Effector memory CD8-positive, alpha-beta T cell (primary cell): Measurements from ENCODE around the gene ZFP1.
"Not testable (repeated sequence)": the region's sequence is repeated elsewhere in the genome, so short reads cannot be mapped to it uniquely, and the experiment has no call there.

Source experiments
- ATAC-seq: fragments of 150-1000 bp; cut with Tn5 transposase; replicated peaks from 2 replicates; pipeline ENCODE4 v1.10.0; 2021; ENCODE audit warnings: mild to moderate bottlenecking, moderate library complexity
- DNase-seq, 3 experiments: peaks; one replicate each; pipeline ENCODE4 v3.0.0; 2021
- H3K27ac Mint-ChIP-seq, 2 donors: one replicate each; pipeline ENCODE4 v1.8.0; 2022; ENCODE audit warnings: mild to moderate bottlenecking in 2 of 2, mixed read lengths in 2 of 2, moderate library complexity in 2 of 2
- H3K27me3 Mint-ChIP-seq, 2 donors: one replicate each; pipeline ENCODE4 v1.8.0; 2022; ENCODE audit warnings: mixed read lengths in 2 of 2
- H3K36me3 Mint-ChIP-seq: one replicate; pipeline ENCODE4 v1.8.0; 2022; ENCODE audit warnings: mild to moderate bottlenecking, moderate library complexity, mixed read lengths; ENCODE audit not compliant: insufficient read depth
- H3K4me1 Mint-ChIP-seq, 2 donors: one replicate each; pipeline ENCODE4 v1.8.0; 2022; ENCODE audit warnings: low read depth in 2 of 2, mixed read lengths in 2 of 2
- H3K4me3 Mint-ChIP-seq, 2 donors: one replicate each; pipeline ENCODE4 v1.8.0; 2022; ENCODE audit warnings: mild to moderate bottlenecking in 2 of 2, mixed read lengths in 2 of 2, moderate library complexity in 2 of 2
- H3K9me3 Mint-ChIP-seq, 2 donors: one replicate each; pipeline ENCODE4 v1.8.0; 2022; ENCODE audit warnings: mixed read lengths in 2 of 2

The ZFP1 gene

GRCh38 chr16:75193265-75193650 is 44.9 kb downstream of the ZFP1 start:
- no peak overlapping the region for H3K4me3 Mint-ChIP-seq
- no peak overlapping the region for H3K27ac Mint-ChIP-seq
- peaks cover 26 to 56% of the 10 kb centered on the region in 2 donors for H3K27me3 Mint-ChIP-seq
- peaks cover 2% of the 10 kb centered on the region for H3K36me3 Mint-ChIP-seq
- no peak for ATAC-seq
- H3K9me3 Mint-ChIP-seq, result no peaks in the 10 kb centered on the region
- DNase-seq, result no peak
- H3K4me1 Mint-ChIP-seq, result peaks cover 0 to 4% of the 10 kb centered on the region in 2 donors

- Mint-ChIP-seq H3K27ac (no peak overlapping the region), H3K27me3 (peaks cover 27 to 54% of the 10 kb centered on the region in 2 donors), H3K36me3 (peaks cover 2% of the 10 kb centered on the region), H3K9me3 (no peaks in the 10 kb centered on the region), H3K4me1 (peaks cover 0 to 4% of the 10 kb centered on the region in 2 donors), H3K4me3 (no peak overlapping the region)
- DNase-seq (no peak), ATAC-seq (no peak)
Observed at GRCh38 chr16:75193730-75194444, 45.6 kb downstream of the ZFP1 start.

GRCh38 chr16:75195811-75196790 is 47.8 kb downstream of the ZFP1 start:
- no peak for ATAC-seq
- no peak overlapping the region for H3K27ac Mint-ChIP-seq
- H3K27me3 Mint-ChIP-seq, result peaks cover 19 to 54% of the 10 kb centered on the region in 2 donors
- no peak for DNase-seq
- peaks cover 6% of the 10 kb centered on the region in 2 donors for H3K4me1 Mint-ChIP-seq
- peaks cover 2% of the 10 kb centered on the region for H3K36me3 Mint-ChIP-seq
- H3K9me3 Mint-ChIP-seq, result no peaks in the 10 kb centered on the region
- no peak overlapping the region for H3K4me3 Mint-ChIP-seq

- no peaks in the 10 kb centered on the region for H3K9me3 Mint-ChIP-seq
- no peak for ATAC-seq
- H3K4me3 Mint-ChIP-seq, result no peak overlapping the region
- DNase-seq, result no peak
- no peak overlapping the region for H3K27ac Mint-ChIP-seq
- H3K36me3 Mint-ChIP-seq, result peaks cover 2% of the 10 kb centered on the region
- H3K4me1 Mint-ChIP-seq, result peaks cover 9% of the 10 kb centered on the region in 2 donors
- H3K27me3 Mint-ChIP-seq, result peaks cover 19 to 58% of the 10 kb centered on the region in 2 donors
Observed at GRCh38 chr16:75196836-75197235, 48.5 kb downstream of the ZFP1 start.

- H3K36me3 Mint-ChIP-seq, result peaks cover 2% of the 10 kb centered on the region
- DNase-seq, result no peak
- no peak overlapping the region for H3K4me3 Mint-ChIP-seq
- no peak for ATAC-seq
- no peak overlapping the region for H3K27ac Mint-ChIP-seq
- peaks cover 18 to 55% of the 10 kb centered on the region in 2 donors for H3K27me3 Mint-ChIP-seq
- H3K9me3 Mint-ChIP-seq, result no peaks in the 10 kb centered on the region
- peaks cover 9% of the 10 kb centered on the region in 2 donors for H3K4me1 Mint-ChIP-seq
Observed at GRCh38 chr16:75197522-75198134, 49.3 kb downstream of the ZFP1 start.

- no peaks in the 10 kb centered on the region for H3K9me3 Mint-ChIP-seq
- peaks cover 2% of the 10 kb centered on the region for H3K36me3 Mint-ChIP-seq
- H3K27me3 Mint-ChIP-seq, result peaks cover 14 to 49% of the 10 kb centered on the region in 2 donors
- no peak overlapping the region for H3K27ac Mint-ChIP-seq
- DNase-seq, result no peak
- no peak for ATAC-seq
- no peak overlapping the region for H3K4me3 Mint-ChIP-seq
- H3K4me1 Mint-ChIP-seq, result peaks cover 9% of the 10 kb centered on the region in 2 donors
Observed at GRCh38 chr16:75198135-75198600, 49.8 kb downstream of the ZFP1 start.

- no peak for ATAC-seq
- no peaks in the 10 kb centered on the region for H3K9me3 Mint-ChIP-seq
- H3K4me3 Mint-ChIP-seq, result no peak overlapping the region
Observed at GRCh38 chr16:75202069-75202590, 53.8 kb downstream of the ZFP1 start.

GRCh38 chr16:75203096-75203495 is 54.8 kb downstream of the ZFP1 start:
- no peak for ATAC-seq
- peaks cover 7 to 9% of the 10 kb centered on the region in 2 donors for H3K4me1 Mint-ChIP-seq

More at GRCh38 chr16:75202069-75202590, 53.8 kb downstream of the ZFP1 start:
- Mint-ChIP-seq H3K36me3 (peaks cover 2% of the 10 kb centered on the region), H3K27me3 (peaks cover 14 to 34% of the 10 kb centered on the region in 2 donors), H3K4me1 (peaks cover 9% of the 10 kb centered on the region in 2 donors), H3K27ac (no peak overlapping the region)
- no peak for DNase-seq

GRCh38 chr16:75203667-75204409 is 55.5 kb downstream of the ZFP1 start:
- H3K27me3 Mint-ChIP-seq, result peaks cover 0 to 30% of the 10 kb centered on the region in 2 donors
- DNase-seq, result no peak
- ATAC-seq, result no peak
- peak overlapping the region in 1 of 2 donors; percentile 22 for H3K27ac Mint-ChIP-seq
- no peaks in the 10 kb centered on the region for H3K9me3 Mint-ChIP-seq
- no peaks in the 10 kb centered on the region for H3K36me3 Mint-ChIP-seq
- H3K4me3 Mint-ChIP-seq, result no peak overlapping the region
- peaks cover 7 to 9% of the 10 kb centered on the region in 2 donors for H3K4me1 Mint-ChIP-seq

More at GRCh38 chr16:75203096-75203495, 54.8 kb downstream of the ZFP1 start:
- DNase-seq, result no peak
- H3K27ac Mint-ChIP-seq, result peak overlapping the region in 1 of 2 donors; percentile 22
- H3K4me3 Mint-ChIP-seq, result no peak overlapping the region
- peaks cover 5 to 28% of the 10 kb centered on the region in 2 donors for H3K27me3 Mint-ChIP-seq
- H3K36me3 Mint-ChIP-seq, result no peaks in the 10 kb centered on the region
- no peaks in the 10 kb centered on the region for H3K9me3 Mint-ChIP-seq

- DNase-seq, result no peak
- peaks cover 0 to 33% of the 10 kb centered on the region in 2 donors for H3K27me3 Mint-ChIP-seq
- no peaks in the 10 kb centered on the region for H3K36me3 Mint-ChIP-seq
- no peak for ATAC-seq
- H3K27ac Mint-ChIP-seq, result no peak overlapping the region
- H3K9me3 Mint-ChIP-seq, result no peaks in the 10 kb centered on the region
- H3K4me3 Mint-ChIP-seq, result no peak overlapping the region
- peaks cover 7% of the 10 kb centered on the region in 2 donors for H3K4me1 Mint-ChIP-seq
Observed at GRCh38 chr16:75204410-75204758, 56.1 kb downstream of the ZFP1 start.

GRCh38 chr16:75204905-75205304 is 56.6 kb downstream of the ZFP1 start:
- ATAC-seq, H3K9me3 Mint-ChIP-seq, H3K4me1 Mint-ChIP-seq, DNase-seq, H3K27ac Mint-ChIP-seq, H3K36me3 Mint-ChIP-seq, H3K4me3 Mint-ChIP-seq: not testable (repeated sequence)
- peaks cover 0 to 30% of the 10 kb centered on the region in 2 donors for H3K27me3 Mint-ChIP-seq

GRCh38 chr16:75205438-75205837 is 57.1 kb downstream of the ZFP1 start:
- DNase-seq, H3K9me3 Mint-ChIP-seq, H3K36me3 Mint-ChIP-seq, H3K4me1 Mint-ChIP-seq, H3K27ac Mint-ChIP-seq, ATAC-seq, H3K4me3 Mint-ChIP-seq: not testable (repeated sequence)
- peaks cover 0 to 25% of the 10 kb centered on the region in 2 donors for H3K27me3 Mint-ChIP-seq
